Peyer's patch (tissue), 4 donors: ENCODE results near the gene ADIPOR2.

Source experiments
- CTCF ChIP-seq, 6 experiments: fragments of 450-650 bp in 4 of 6; fragments of 200-600 bp in 2 of 6; sonication (generic) in 1 of 6; IDR thresholded peaks; one replicate each; pipeline ENCODE4 v1.5.1; 2017 to 2019; ENCODE audit warnings: antibody characterized with exemption in 6 of 6, mild to moderate bottlenecking in 3 of 6, moderate library complexity in 1 of 6
- POLR2A ChIP-seq, 2 donors: fragments of 450-650 bp; IDR thresholded peaks; one replicate each; pipeline ENCODE4 v1.5.1; 2017; ENCODE audit warnings: antibody characterized with exemption in 2 of 2, mild to moderate bottlenecking in 2 of 2, moderate library complexity in 2 of 2

GRCh38 chr12:1812650-1813302 lies 121.9 kb downstream of the ADIPOR2 start:
- TF ChIP-seq CTCF (IDR thresholded peaks at IDR 0.05) (no peak), POLR2A (IDR thresholded peaks at IDR 0.05) (no peak)
